Stimulated activated CD4-positive, alpha-beta T cell treated with anti-CD3 and anti-CD28 coated beads, Interleukin-4, amount 100 ng/mL, for 24 hours (primary cell): ENCODE data around the gene DCUN1D3.
A peak's percentile ranks its signal among the peaks of the same experiment; 100 is the strongest.
"Not testable (repeated sequence)": the region's sequence is repeated elsewhere in the genome, so short reads cannot be mapped to it uniquely, and the experiment has no call there.

ENCODE experiments used
- DNase-seq: peaks from one replicate; pipeline ENCODE4 v3.0.0-alpha.2; 2020

The DCUN1D3 gene

DNA sequence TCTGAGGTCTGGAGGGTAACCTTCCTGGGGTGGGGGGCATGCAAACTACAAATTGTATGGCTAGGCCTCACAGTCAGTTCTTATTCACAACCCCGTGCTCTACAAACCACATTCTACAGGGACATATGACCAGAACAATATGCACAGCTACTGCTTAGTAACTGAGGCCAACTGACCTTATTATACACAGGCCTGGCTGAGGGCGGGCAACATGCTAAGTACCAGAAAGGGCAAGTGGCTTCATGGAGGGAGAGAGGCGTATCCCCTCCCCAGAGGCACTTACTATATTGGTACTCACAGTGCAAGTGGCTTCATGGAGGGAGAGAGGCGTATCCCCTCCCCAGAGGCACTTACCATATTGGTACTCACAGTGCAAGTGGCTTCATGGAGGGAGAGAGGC lies 39.2 kb downstream of the DCUN1D3 start:
- not testable (repeated sequence) for DNase-seq

DNA sequence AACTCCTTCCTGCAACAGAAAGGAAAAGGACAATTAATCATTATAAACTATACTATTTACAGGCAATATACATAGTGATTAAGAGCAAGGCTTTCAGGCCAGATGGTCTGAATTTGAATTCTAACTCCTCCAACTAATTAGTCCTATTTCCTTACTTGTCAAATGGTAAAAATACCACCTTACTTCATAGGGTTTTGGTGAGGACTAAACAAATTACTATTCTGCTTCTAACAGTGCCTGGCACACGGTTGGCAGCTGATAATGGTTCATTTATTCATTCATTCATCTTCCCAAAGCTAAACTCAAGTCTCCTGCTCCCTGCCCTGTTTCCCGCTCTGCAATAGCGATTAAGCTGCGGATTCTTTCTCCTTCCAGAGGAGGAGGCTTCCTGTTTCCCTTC lies 39.8 kb downstream of the DCUN1D3 start:
- DNase-seq = no peak

DNA sequence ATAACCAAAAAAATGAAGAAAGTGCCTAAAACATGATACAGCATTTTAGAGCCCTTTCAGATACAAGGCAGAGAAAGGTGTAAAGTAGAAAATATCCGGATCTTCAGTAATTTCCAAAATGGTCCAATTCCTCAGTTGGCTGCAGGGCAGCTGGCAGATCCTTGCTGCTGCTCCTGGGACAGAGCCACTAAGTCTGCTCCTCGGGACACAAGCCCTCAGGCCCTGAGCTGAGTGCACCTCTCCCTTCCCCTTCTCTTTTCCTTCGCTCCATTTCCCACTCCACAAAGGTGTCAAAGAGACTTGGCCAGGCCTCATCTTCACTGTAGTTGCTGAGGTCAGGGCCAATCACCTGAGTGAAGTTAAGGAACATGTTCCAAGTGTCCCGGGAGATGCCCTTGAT lies 40.5 kb downstream of the DCUN1D3 start:
- DNase-seq = no peak

DNA sequence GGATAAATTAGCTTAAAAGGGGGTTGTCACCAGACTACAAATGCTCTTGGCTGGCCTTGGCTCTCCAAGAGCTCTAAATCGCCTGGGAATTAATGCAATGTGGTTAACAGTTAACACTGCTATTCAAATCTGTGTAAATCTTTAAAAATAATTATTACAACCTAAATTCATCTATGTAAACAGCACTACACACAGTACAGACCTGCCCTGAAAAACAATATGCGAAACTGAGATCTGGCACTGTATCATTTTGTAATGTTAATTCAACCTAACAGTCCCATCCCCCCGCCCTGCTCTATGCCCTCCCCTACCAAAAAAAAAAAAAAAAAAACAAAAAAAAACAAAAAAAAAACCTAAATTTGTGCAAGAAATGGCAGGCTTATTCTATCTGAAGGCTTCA lies 40.9 kb downstream of the DCUN1D3 start:
- no peak for DNase-seq

DNA sequence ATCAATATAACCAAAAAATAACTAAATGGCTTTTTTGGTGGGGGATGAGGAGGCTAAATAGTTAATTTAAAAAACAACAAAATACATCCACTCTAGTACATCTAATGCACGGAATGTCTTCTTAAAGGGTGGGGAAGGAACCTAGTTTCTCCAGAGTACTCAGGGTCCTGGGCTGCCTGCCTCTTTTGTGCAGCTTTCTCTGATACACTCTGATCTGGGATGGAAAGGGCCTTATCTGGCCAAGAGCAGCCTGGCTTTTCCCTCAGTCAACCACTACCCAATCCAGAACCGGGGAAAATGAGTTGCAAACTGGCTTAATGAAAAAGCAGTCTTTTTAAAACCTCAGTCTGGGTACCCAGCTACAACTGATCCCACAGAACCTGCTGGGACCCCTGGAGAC lies 42.9 kb downstream of the DCUN1D3 start:
- no peak for DNase-seq

DNA sequence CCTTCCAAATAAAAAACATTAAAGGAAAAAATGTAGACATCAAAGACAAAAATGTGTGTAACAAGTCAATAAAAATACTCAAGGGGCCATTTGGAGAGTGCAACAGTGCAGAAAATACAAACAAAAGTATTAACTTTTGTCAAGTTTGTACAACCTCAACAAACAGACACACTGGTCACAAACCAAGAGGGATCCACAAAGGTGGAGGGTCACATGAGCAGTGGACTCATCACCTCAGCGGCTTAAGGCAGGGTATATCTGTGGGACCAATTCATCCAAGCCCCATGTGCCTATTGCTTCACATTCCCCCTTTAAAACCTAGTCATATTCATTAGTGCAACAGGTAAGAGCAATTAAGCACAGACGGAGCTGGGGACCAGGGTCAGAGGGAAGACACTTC lies 45.2 kb downstream of the DCUN1D3 start:
- no peak for DNase-seq

DNA sequence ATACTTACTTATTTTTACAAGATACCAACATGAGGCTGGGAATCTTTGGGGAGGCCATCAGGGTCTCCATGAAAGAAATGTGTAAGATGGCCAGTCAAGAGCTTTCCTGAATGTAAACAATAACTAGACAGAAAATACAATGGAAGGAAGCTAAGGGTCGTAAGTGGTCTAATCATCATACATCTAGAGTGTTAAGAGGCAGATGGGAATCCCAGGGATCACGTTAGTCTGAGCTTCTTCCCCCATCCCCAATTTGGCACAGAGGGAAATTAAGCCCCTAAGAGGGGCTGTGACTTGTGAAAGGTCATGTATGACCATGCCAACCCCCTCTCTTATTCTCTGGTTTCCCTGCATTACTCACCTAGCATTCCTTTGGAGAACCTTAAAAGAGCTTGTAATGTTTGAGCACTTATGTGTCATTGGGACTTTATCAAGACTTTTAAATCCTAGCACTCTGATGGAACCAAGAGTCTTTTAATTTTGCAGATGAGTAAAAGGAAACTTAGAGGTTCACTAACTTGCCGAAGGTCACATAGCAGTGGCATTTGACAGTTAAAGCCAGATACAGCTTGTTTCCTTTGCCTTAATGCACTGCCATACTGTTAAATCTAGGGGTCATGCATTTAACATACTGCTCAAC lies 46.1 kb downstream of the DCUN1D3 start:
- DNase-seq = no peak

DNA sequence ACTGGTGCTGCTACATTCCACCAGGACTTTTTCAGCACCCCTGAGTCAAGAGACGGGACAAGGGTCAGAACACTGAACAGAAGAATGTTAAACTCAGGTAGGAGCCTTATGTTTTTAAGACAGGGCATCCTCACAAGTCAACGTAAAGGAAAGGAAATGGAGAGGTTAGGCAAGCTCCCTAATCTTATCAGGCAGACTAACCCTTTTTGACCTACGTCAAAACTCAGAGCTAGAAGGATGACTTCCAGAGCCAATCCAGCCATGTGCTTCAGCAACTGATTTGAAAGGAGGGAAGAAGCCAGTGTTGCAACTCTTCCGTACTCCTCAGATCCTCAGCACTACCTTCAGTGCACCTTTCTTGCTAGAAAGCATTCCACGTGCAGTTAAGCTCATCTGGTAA lies 47.0 kb downstream of the DCUN1D3 start:
- DNase-seq = no peak

DNA sequence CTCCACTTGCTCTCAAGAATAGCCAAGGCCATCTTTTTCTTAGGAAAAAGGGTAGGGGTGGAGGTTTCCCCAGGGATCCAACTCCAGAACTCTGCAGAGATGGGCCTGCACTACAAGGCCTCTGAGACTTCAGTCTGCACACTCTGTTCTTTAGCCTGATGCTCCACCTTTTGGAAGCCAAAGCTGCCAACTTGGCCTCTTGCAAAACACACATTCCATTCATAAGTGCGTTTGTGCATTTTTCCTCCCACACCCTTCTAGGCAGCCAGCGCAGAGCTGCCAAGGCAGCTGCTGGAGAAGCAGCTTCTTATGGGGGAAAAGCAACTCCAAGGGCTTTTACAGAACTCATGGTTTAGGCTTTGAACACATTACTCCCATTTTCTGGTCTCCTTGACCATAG lies 48.6 kb downstream of the DCUN1D3 start:
- no peak for DNase-seq

DNA sequence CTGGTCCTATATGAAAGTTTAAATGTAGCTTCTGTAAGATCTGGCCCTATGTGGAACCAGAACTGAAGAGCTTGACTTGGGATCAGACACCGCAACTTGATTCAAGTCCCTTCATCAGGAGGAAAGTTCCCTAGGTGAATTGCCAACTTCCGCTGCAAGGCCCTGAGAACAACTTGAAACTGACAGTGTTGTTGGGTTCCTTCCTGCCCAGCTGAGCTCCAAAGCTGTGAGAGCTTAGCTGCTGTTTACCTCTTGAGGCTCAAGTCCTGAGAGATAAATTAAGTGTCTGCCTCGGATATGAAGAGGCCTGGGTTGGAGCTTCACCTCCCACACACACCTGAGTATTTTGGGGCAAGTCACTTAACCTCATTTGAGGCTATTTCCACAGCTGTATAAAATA lies 49.2 kb downstream of the DCUN1D3 start:
- DNase-seq = no peak

DNA sequence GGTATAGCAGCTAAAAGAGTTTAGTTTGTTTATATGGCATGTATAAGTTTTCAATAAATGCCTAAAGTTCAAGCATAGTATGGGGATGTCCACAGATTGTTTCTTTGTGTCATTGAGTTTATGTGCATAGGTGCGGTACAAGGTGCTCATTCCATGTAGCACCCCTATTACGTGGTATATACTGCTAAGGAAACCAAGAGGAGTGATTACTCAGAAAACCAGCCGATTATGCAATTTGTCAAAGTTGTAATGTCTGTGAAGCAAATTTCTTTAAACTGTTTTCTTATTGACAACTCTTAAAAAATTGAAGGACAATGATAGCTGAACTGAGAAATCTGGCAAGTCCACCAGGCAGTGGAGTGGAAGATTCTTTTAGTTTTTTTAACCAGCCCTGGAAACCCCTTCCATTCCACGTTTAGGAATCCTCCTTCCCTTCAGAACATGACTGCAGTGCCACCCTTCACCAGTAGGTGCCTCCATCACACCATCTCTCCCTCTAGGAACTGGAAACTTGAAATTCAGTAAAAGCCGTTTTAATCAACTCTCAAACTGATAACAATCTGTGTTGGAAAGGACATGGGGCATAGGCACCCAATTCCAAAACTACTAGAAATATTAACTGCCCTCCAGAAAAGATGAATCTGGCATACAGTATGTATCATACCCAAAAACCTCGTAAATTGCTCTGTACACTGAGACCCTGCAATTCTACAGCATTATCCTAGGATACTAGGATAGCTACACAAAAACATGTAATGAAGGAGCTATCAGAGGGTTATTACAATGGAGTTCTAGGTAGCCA lies 50.4 kb downstream of the DCUN1D3 start:
- DNase-seq = peak; percentile 74

DNA sequence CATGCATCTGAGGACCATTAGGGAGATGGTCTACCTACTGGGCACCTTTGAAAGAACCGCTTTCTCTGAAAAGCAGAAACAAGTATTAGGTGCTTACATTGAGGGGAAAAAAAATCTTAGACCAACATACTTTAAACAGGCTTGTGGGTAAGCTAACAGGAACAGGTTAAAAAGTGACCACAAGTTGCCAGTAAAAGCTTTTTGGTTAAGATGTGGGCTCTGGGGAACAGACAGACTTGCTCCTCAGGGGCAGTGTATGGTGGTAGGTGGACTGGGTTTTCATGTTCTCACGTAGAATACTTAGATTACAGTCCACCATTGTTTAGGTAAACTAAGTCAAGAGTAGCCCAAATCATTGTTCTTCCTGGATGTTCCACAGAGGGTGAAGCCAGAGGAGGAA lies 52.6 kb downstream of the DCUN1D3 start:
- DNase-seq = no peak

DNA sequence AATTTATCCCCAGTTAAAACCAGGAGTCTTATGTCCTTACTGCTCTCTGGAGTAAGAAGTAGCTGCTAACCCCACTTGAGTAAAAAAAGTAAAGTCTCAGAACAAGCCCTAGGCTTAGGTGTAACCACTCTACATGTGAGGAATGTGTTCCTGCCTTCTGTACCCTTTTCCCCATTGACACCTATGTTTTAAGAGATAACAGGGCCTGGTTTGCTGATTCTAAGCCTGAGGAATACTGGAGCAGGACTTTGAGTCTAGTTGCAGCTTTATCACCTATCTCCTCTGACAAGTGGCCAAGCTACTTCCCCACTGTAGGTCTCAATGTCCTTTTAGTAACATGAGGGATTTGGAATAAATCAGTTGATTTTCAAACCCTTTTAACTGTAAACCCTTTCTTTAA lies 53.6 kb downstream of the DCUN1D3 start:
- DNase-seq = no peak

DNA sequence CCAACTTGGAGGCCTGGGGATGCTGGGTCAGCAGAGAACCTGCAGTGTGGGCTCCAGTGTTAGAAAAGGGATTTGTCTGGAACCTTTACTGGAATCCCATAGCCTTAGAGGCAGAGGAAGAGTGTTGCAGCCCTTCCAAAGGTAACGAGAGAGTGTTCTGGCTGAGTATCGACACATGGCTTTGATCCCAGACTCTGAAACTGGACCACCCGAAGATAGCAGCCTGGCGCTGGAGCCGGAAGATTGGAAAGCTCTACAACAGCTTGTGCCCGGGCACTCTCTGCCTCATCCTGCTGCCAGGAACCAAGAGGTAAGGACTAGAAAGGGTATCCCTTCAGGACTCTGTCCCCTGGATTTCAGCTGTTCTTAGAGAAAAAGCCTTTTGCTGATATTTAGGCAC lies 54.1 kb downstream of the DCUN1D3 start:
- DNase-seq = no peak

DNA sequence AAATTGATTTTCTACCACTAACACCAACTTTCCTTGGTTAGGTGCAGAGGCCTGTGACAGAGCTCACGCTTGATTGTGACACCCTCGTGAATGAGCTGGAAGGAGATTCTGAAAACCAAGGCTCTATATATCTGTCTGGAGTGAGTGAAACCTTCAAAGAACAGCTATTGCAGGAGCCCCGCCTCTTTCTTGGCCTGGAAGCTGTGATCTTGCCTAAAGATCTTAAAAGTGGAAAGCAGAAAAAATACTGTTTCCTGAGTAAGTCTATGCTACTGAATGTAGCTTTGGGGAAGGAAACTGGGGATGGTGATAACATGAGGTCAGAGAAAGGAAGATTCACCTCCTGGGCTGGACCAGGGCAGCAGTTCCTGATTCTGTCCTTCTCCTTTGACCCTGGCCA lies 55.6 kb downstream of the DCUN1D3 start:
- no peak for DNase-seq

DNA sequence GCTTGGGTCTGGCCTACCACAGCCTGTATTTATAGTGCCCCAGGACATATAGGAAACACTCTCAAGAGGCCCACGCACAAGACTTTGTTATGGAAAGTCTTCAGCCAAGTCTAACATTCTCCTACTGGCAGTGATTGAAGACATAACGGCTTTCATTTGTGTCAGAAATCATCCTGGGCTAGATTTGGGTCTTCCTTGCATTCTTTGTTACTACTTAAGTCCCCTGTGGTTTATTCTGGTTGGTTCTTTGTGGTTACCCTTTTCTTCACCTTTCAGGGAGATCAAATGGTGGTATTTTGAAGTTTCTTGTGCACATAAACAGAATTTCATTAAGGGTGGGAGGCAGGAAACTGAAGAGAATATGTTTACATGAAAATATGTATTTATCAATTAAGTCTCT lies 56.1 kb downstream of the DCUN1D3 start:
- no peak for DNase-seq

DNA sequence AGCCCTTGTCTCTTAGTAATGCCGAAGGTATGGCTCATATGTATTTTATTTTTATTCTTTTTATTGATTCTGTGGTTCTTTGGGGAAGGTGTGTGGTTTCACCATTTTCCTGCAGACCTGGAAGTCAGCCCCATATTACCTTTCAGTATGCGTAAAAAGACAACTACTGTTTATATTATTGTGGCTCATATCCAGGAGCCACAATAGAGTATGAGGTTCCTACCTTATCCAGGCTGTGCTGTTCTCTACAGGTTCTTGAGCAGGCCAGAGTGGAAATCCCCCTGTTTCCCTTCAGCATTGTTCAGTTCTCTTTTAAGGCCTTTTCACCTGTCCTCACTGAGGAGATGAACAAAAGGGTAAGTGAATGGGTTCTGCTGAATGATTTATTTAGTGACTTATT lies 60.7 kb downstream of the DCUN1D3 start:
- DNase-seq = no peak

DNA sequence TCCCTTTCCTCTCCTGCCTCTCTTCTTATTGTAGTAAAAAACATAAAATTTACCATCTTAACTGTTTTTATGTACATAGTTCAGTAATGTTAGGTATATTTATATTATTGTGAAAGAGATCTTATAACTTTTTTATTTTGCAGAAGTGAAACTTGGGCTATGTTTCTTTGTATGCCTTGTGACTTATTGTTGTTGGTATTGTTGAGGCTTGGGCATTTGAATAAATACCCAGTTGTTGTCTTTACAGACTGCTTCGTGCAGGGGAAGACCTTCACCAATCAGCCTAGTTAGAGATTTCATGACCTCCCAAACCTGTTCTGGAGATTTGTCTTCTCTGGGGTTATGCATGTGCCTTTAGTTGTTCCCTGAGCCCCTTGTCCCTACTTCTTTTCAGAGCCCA lies 61.9 kb downstream of the DCUN1D3 start:
- no peak for DNase-seq

DNA sequence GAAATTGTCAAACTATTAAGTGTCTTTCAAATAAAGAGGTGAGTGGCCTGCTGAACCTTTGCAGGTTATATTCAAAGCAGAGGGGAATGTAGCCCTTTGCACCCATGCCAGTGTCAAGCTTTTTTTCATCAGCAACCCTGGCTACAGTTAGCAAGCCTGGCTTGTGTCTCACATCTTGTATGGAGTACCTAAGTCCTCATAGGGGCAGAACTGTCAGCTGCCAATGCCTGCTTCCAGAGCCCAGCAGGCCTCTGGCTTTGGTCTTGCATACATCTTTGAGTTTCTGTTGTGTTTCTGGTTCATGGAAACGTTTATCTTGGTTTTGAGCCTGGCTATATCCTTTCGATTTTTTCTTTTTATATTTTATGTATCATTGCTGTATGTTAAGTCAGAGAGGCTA lies 67.1 kb downstream of the DCUN1D3 start:
- no peak for DNase-seq

DNA sequence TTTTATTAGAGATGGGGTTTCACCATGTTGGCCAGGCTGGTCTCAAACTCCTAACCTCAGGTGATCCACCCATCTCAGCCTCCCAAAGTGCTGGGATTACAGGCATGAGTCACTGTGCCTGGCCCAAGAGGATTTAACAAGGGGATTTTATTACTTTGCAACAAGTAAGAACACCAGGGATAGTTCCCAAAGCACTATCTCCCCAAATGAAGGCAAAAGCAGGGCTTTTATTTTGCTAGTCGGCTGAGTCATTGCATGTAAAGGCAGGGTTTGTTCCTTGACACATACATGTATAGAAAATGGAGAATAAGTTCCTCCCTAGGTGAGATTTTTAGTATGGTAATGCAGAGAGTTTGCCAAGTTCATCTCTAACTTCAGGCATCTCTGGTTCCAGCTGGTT lies 69.8 kb downstream of the DCUN1D3 start:
- DNase-seq = no peak

DNA sequence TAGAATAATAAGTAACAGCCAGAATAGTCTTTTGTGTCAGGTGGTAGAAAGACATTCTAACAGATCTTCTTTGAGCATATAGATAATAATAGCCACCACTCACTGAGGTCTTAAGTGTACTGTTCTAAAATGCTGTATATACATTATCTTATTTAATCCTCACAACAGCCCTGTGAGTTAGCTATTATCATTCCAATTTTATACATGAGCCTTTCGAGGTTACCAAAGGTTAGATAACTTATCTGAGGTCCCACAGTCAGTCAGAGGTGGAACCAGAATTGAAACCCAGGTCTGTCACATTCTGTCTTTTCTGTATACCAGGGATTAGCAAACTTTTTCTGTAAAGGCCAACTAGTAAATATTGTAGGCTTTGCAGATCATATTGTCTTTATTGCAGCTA lies 70.6 kb downstream of the DCUN1D3 start:
- DNase-seq = no peak

DNA sequence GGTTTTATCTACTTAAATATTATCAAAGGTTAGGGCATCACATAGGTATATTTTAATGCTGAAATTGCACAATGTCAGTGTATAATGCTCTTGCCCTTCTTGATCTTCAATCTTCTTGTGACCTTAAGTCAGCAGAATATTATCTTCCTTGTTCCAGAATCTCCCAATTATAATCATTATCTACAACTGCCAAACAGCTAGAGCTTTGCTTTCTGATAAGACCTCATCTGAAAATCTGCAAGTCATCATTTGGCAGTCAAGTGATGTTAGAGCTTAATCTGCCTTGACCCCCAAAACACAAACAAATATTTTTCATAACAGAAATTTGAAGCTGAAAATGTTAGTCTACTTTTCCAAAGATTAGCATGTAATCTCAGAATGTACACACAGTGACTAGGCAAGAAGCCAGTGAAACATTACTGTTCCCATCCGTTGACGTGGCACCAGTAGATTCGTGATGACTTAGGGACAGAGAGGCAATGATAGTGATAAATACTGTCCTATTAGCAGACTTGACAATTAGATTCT lies 74.1 kb downstream of the DCUN1D3 start:
- DNase-seq = no peak

DNA sequence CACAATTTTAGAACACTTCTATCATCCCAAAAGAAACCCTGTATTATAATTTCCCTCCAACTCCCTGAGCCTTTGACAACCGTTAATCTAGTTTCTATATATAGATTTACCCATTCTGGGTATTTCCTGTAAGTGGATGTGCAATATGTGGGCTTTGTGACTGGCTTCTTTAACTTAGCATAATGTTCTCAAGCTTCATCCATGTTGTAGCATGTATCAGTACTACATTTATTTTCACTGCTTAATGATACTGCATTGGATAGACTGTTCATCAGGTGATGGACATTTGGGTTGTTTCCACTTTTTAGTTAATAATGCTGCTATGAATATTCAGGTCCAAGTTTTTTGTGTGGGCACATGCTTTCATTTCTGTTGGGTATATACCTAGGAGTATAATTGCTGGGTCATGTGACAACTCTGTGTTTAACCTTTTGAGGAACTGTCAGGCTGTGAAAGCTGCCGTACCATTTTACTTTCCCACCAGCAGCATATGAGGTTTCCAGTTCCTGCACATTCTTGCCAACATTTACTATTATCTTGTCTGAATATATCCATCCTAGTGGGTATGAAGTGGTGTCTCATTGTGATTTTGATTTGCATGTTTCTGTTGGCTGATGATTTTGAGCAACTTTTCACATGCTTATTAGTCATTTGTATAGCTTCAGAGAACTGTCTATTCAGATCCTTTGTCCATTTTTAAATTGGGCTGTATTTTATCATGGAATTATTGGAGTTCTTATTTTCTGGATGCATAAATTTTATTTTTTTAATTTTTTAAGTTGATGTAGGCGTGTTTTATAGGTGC lies 77.4 kb downstream of the DCUN1D3 start:
- DNase-seq = no peak

DNA sequence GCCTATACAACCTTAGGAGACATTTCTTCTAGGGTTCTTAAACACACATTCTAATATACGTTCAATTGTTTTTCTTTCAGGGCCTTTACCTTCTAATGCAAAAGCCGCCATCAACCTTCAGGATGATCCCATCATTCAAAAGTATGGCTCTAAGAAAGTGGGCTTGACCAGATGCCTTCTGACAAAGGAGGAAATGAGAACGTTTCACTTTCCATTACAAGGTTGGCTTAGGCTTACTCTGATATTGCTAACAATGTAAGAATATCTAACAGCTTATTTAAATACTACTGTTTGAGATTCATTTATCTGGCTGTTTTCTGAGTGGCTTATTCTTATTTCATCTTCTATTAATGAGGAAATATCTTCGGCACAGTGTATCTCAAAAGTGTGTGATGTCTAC lies 78.5 kb downstream of the DCUN1D3 start:
- no peak for DNase-seq
